SK-N-DZ (cell line): ENCODE results near the gene HSD17B1.
"Not testable (repeated sequence)": the region's sequence is repeated elsewhere in the genome, so short reads cannot be mapped to it uniquely, and the experiment has no call there.

Experiments used
- DNase-seq: peaks from one replicate; pipeline ENCODE4 v3.0.0-alpha.2; 2015; ENCODE audit warnings: low spot score

HSD17B1 gene

GRCh38 chr17:42547001-42547461 is 5.7 kb upstream of the HSD17B1 start:
- DNase-seq, result no peak

GRCh38 chr17:42547698-42548069 is 5.0 kb upstream of the HSD17B1 start:
- DNase-seq, result no peak

- DNase-seq, result peak; percentile 87
Measured at GRCh38 chr17:42548070-42548837, 4.5 kb upstream of the HSD17B1 start.

- DNase-seq, result no peak
Measured at GRCh38 chr17:42548993-42549755, 3.5 kb upstream of the HSD17B1 start.

- peak; percentile 47 for DNase-seq
Measured at GRCh38 chr17:42553161-42553818, 567 bp downstream of the HSD17B1 start.

GRCh38 chr17:42553866-42554249 is 1.1 kb downstream of the HSD17B1 start:
- DNase-seq, result no peak

GRCh38 chr17:42554250-42555121 is 1.8 kb downstream of the HSD17B1 start:
- DNase-seq, result peak; percentile 91

- DNase-seq, result no peak
Measured at GRCh38 chr17:42555122-42555622, 2.4 kb downstream of the HSD17B1 start.

- not testable (repeated sequence) for DNase-seq
Measured at GRCh38 chr17:42555961-42556617, 3.4 kb downstream of the HSD17B1 start.

- no peak for DNase-seq
Measured at GRCh38 chr17:42559075-42559474, 6.4 kb downstream of the HSD17B1 start.

GRCh38 chr17:42560246-42560645 is 7.5 kb downstream of the HSD17B1 start:
- peak; percentile 53 for DNase-seq

GRCh38 chr17:42561897-42562387 is 9.2 kb downstream of the HSD17B1 start, which contains the start of gene COASY:
COASY (plus strand) TSS chr17:42562148; CDS start chr17:42562623, 475 bp downstream.
- peak; percentile 99 for DNase-seq

GRCh38 chr17:42562388-42563142 is 9.8 kb downstream of the HSD17B1 start:
- no peak for DNase-seq

GRCh38 chr17:42563143-42563509 is 10.4 kb downstream of the HSD17B1 start:
- DNase-seq, result no peak

- no peak for DNase-seq
Measured at GRCh38 chr17:42563543-42563942, 10.8 kb downstream of the HSD17B1 start.

GRCh38 chr17:42563950-42564349 is 11.2 kb downstream of the HSD17B1 start:
- no peak for DNase-seq

GRCh38 chr17:42564815-42565522 is 12.2 kb downstream of the HSD17B1 start:
- DNase-seq, result no peak

- no peak for DNase-seq
Measured at GRCh38 chr17:42565523-42566214, 12.9 kb downstream of the HSD17B1 start.
